ENCODE measurements around the gene CSNK1G3.

GRCh38 chr5:123617561-123617960 is 105.6 kb downstream of the CSNK1G3 start:
- TF ChIP-seq, protein P1, sequence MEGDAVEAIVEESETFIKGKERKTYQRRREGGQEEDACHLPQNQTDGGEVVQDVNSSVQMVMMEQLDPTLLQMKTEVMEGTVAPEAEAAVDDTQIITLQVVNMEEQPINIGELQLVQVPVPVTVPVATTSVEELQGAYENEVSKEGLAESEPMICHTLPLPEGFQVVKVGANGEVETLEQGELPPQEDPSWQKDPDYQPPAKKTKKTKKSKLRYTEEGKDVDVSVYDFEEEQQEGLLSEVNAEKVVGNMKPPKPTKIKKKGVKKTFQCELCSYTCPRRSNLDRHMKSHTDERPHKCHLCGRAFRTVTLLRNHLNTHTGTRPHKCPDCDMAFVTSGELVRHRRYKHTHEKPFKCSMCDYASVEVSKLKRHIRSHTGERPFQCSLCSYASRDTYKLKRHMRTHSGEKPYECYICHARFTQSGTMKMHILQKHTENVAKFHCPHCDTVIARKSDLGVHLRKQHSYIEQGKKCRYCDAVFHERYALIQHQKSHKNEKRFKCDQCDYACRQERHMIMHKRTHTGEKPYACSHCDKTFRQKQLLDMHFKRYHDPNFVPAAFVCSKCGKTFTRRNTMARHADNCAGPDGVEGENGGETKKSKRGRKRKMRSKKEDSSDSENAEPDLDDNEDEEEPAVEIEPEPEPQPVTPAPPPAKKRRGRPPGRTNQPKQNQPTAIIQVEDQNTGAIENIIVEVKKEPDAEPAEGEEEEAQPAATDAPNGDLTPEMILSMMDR (IDR thresholded peaks at IDR 0.05): no peak
- no peak for TF ChIP-seq POLR2A (IDR thresholded peaks at IDR 0.05)

All from testis (tissue), 2 donors.